GM10266 (cell line): ENCODE data around the gene SHC4.

Experiments used
- DNase-seq: peaks from one replicate; pipeline ENCODE4 v3.0.0; 2012; ENCODE audit errors: extremely low spot score
- CTCF ChIP-seq: IDR thresholded peaks from 2 replicates; pipeline ENCODE4 v1.5.1; 2012; ENCODE audit warnings: mild to moderate bottlenecking, low read depth; ENCODE audit not compliant: control insufficient read depth, insufficient read depth; ENCODE audit errors: missing control alignments

Gene SHC4

GRCh38 chr15:48967336-48967735 is 3.6 kb upstream of the SHC4 start:
- TF ChIP-seq CTCF: no peak
- no peak for DNase-seq

- TF ChIP-seq CTCF: no peak
- DNase-seq: peak; percentile 60
Measured at GRCh38 chr15:48966595-48967301, 3.0 kb upstream of the SHC4 start.

- DNase-seq: peak; percentile 67
- TF ChIP-seq CTCF: peak; percentile 28
Measured at GRCh38 chr15:48965972-48966371, 2.3 kb upstream of the SHC4 start.

GRCh38 chr15:48964898-48965297 is 1.2 kb upstream of the SHC4 start:
- TF ChIP-seq CTCF: no peak
- DNase-seq: no peak

GRCh38 chr15:48962662-48963523 is 826 bp downstream of the SHC4 start:
- no peak for TF ChIP-seq CTCF
- no peak for DNase-seq

- DNase-seq: no peak
- TF ChIP-seq CTCF: no peak
Measured at GRCh38 chr15:48955967-48956366, 7.8 kb downstream of the SHC4 start.

GRCh38 chr15:48955370-48955769 is 8.3 kb downstream of the SHC4 start:
- DNase-seq: no peak
- TF ChIP-seq CTCF: no peak
